Measurements from ENCODE around the gene TAF10.

Gene TAF10

DNA sequence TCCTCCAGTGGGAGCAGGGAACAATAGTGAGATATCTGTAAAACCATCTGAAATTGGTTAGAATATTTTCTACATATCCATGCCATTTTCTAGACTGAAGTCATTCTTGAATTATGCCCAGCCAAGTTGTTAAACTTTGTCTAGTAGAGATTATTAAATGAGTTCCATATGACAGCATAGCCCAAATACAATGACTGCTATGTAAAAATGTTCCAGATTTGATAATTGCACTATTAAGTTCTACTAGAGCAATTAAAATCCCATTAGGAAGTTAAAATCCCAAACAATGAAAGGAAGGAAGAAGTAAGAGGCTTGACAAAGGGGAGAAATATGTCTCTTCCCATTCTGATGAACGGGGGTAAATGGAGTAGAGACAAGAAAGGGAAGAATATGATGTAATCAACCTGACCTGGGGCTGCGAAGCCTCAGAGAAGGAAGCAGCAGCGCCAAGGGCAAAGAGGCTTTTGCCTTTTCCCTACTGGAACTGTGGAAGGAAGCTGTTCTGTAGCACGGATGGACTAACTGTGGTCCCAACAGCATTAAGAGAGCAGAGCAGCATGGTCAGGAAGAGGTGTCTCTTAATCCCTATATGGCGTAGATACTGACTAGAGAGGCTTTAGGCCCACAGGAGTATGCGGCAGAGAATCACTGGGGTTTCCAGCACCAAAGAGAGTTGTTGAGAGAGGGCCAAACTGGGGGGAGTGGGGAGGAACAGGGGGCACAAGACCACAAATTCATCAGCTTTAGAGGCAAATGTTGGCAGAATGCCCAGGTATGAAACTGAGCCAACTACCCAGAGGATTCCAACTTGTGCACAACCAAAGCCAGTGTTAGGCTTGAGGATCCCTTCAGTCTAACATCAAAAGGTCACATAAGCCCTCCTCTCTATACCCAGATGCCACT lies 35.3 kb downstream of the TAF10 start:
- no peak for DNase-seq (ENCODE audit: low spot score)

DNA sequence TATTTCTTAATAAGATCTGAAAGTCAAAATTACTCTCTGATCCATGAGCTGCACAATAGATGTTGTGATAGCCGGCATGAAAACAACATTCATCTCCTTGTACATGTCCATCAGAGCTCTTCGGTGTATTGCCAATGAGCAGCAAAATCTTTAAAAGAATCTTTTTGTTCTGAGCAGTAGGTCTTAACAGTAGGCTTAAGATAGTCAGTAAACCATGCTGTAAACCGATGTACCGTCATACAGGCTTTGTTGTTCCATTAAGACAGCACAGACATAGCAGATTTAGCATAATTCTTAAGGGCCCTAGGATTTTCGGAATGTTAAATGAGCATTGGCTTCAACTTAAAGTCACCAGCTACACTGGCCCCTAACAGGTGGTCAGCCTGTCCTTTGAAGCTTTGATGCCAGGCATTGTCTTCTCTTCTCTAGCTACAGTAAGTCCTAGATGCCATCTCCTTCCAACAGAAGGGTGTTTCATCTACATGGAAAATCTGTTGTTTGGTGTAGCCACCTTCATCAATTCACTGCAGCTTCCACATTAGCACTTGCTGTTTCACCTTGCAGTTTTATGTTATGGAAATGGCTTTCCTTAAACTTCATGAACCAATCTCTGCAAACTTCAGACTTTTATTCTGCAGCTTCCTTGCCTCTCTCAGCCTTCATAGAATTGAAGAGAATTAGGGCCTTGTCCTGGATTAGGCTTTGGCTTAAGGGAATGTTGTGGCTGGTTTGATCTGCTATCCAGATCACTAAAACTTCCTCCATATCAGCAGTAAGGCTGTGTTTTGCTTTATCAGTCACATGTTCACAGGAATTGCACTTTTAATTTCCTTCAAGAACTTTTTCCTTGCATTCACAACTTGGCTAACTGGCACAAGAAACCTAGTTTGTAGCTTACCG lies 37.0 kb downstream of the TAF10 start:
- no peak for DNase-seq (ENCODE audit: low spot score)

DNA sequence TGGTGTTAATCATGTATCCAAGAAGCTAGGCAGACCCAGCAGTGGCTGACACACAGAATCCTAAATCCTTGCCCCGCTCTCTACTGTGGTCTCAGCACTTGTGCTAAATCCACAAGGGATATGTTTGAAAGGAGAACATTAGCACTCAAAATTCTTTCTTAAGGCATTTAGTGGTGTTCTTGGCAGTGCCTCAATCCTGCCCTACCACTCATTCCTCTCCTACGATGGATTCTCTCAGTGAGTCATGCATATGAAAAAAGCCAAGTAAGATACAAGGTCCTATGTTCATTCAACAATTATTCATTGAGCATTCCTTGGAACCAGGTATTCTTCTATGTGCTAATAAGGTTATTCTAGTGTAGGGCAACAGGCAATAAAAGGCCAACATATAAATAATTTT lies 39.8 kb downstream of the TAF10 start:
- peak; percentile 74 for DNase-seq (ENCODE audit: low spot score)

DNA sequence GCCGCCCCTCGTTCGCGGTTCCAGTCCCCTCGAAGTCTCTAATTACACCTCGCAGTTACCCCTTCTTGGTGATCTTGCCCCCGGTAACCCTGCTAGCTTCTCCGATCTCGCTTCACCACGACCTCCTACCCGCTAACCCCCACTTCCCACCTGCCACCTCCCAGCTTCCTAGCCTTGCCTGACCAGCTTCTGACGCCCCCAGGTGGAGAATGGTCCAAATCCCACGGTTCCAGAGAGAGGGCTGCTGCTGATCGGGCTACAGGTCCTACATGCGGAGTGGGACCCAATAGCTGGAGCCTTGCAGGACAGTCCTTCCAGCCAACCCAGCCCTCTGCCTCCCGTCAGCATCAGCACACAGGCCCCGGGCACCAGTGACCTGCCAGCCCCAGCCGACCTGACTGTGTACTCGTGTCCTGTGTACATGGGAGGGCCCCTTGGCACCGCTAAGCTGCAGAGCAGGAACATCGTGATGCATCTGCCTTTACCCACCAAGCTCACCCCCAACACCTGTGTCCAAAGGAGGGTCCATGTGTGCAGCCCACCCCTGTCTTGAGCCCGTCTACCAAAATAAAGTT lies 40.5 kb downstream of the TAF10 start:
- DNase-seq (ENCODE audit: low spot score) = no peak

DNA sequence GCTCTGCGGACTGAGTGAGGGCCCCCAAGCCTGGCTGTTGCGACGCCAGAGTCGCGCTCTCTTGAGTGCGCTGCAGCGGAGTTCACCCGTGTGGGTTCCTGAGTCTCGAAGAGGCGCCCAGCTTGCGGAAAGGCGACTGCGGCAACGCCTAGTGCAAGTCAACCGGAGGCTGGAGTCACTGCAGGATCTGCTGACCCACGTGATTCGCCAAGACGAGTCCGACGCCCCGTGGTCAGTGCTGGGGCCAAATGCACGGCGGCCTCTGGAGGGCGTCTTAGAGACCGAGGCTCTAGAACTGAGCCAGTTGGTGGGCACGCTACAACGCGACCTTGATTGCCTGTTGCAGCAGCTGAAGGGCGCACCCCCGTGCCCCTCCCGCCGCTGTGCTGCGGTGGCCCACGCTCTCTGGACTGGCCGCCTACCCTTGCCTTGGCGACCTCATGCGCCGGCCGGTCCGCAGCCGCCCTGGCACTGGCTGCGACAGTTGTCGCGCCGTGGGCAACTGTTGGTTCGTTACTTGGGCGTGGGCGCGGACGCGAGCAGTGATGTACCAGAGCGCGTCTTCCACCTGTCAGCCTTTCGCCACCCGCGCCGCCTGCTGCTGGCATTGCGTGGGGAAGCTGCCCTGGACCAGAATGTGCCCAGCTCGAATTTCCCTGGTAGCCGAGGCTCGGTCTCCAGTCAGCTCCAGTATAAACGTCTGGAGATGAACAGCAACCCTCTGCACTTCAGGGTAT lies 41.2 kb downstream of the TAF10 start:
- no peak for DNase-seq (ENCODE audit: low spot score)

DNA sequence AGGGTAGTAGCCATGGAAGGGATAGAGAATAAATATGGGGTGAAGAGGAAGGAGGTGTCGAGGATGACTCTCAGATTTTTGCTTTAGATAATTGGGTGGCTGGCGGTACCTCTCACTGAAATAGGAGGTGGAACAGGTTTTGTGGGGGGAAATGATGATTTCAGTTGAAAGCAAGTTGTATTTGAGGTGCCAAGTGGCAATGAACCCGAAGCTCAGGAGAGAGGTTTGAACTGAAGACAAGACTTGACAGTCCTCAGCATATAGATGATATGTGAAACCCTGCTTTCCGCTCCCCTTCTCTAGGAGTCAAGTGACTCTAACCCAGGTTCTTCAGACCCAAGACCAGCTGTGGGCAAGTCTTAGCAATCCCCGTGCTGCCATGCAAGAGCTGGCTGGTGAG lies 42.3 kb downstream of the TAF10 start:
- no peak for DNase-seq (ENCODE audit: low spot score)

DNA sequence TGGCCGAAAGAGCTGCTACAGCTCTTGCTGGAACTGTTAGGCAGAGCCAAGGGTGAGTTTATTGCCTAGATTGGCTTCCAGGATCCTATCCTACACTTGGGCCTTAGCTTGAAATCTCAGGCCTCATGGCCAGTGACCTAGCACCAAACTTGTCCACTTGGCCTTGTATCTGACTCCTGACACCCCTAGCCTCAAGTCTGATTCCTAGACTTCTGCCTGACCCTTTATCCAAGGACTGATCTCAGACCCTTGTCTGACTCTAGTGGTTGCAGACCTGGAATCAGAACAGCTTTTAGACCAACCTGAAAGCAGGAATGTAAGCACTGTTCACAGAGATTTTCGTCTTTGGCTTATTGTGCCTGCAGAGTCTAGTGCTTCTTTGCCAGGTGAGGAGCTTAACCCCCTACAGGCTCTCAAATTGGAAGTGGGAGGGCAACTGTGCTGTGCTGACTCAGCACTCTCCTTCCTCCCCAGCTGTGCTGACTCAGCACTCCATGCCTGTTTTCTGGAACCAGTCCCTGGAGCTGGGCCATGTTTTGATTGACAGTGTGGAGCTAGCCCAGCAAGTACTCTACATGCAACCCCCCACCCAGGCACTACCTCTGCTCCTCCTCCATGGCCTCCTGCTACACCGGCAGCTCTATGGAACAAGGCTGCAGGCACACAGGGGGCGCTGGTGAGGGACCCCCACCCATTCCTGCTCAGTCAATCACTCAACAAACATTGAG lies 43.7 kb downstream of the TAF10 start:
- peak; percentile 58 for DNase-seq (ENCODE audit: low spot score)

DNA sequence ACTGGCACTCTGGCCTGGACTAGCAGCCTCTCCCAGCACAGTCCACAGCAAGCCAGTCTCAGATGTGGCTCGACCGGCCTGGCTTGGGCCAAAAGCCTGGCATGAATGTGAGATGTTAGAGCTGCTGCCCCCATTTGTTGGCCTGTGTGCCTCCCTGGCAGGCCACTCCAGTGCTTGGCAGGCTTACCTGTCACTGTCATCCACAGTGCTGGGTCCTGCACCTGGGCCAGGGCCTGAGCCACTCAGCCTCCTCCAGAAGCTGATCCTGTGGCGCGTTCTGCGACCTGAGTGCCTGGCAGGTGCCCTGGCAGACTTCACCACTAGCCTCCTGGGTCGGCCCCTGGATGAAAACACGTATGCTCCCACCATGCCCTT lies 44.7 kb downstream of the TAF10 start:
- DNase-seq (ENCODE audit: low spot score) = no peak

DNA sequence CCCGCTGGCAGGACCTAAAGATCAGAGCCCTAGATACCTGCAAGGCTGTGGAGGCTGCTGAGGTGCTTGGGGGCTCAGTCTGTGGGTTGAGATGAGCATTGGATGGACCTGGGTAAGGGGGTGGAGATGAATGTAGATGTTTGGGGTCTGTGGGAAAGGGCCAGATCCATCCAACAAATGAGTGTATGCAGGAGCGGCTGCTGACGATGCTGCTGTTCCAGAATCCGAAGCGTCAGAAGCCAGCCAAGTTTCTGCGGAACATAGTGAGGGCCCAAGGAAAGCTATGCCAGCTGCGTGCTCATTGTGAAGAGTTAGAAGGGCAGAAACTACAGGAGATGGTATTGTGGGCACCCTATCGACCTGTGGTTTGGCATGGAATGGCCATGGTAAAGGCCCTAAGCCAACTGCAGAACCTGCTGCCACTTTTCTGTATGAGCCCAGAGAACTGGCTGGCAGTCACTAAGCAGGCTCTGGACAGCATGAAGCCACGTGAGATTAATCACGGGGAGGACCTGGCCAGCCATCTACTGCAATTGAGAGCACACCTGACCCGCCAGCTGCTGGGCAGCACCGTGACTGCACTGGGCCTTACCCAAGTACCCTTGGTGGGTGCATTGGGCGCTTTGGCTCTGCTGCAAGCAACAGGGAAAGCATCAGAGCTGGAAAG lies 45.2 kb downstream of the TAF10 start:
- no peak for DNase-seq (ENCODE audit: low spot score)

DNA sequence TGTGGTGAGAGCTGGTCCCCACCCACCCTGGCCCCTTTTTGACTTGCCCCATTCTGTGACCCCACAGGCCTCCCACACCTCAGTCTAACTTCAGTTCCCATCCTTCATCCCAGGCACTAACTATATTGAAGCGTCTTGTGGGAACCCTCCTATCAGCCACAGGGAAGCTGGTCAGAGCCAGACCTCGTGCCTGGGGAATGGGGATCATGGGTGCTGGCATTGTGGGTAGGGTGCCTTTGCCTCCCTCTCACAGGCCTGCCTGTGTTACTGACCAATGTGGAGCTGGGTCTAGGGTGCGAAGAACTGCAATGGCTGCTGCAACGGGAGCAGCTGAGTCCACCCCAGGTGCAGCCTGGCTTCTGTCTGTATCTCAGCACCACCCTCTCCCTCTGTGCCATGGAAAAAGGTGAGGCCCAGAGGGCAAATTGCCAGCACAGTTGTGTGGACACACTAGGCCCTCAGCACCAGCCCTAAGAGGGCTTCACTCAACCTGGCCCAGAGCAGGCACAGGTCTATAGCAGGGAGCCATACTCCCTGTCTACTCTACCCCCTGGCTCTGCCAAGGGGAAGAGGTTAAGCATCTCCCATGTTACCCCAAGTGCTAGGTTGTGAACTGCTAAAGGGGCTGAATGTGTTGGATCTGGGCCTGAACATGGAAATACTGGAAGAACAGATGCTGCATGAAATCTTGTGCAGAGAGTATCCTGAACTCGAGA lies 45.9 kb downstream of the TAF10 start:
- DNase-seq (ENCODE audit: low spot score) = no peak

DNA sequence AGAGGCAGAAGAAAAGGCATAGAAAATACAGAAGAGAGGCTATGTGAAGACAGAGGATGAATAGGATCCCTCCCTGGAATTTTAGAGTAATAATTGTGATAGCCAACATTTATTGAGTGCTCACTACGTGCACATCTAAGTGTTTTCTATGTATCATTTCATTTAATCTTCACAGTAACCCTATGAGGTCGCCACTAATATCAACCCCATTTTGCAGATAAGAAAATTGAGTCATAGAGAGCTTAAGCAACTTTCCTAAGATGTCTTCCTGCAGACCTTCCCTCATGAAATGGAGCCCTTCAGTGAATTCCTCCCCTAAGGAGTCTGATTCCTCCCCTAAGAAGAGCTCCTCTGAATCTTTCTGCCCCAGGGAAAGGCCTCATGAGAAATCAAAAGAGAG lies 46.7 kb downstream of the TAF10 start:
- DNase-seq (ENCODE audit: low spot score) = no peak

DNA sequence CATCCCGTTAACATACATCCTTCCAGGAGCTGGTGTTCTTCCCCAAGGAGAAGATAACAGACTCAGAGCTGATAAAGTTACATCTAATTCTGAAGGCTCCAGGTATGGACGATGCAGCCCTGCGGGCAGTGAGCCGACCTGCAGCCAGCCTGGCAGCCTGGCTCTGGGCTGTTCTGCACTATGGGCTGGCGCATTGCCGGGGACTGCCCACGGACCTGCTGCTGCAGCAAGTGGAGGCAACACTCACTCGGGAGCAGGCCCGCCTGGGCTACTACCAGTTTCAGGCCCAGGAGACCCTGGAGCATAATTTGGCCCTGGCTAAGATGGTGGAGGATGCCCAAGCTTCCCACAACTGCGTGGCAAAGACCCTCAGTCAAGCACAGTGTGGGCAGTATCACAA lies 48.3 kb downstream of the TAF10 start:
- DNase-seq (ENCODE audit: low spot score) = no peak

DNA sequence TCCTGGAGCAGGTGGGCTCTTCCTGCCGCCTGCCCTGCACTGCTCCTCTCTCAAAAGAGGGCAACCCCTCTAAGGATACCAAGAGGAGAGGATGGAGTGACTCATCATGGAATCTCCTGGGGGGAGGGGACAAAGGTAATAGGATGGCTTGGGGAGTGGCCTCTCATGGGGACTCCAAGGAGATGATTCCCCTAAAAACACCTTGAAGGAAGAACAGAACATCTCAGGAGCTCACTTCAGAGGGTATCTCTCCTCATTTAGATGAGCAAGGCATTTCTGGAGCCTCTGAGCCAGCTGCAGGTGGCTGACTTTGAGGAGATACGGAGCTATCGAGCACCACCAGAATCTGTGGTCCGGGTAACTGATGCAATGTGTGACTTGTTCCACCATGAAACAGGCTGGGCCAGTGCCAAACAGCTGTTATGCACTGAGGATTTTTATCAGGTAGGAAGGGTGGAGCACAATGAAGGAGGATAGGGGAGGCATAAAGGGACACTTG lies 48.8 kb downstream of the TAF10 start:
- no peak for DNase-seq (ENCODE audit: low spot score)

DNA sequence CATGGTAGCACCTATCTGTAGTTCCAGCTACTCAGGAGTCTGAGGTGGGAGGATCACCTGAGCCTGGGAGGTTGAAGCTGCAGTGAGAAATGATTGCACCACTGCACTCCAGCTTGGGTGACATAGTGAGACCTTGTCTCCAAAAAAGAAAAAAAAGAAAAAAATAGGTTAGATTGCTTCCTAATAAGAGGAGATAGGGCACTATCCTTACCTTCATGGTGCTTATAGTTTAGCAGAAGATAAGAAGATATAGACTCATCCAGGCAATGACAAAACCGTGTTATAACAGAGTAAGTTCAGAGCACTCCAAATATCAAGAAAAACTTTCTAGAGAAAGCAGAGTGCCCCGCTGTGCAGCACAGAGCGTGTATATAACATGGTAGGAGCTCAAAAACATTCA lies 50.7 kb downstream of the TAF10 start:
- no peak for DNase-seq (ENCODE audit: low spot score)
